Activated T-cell treated with anti-CD3 and anti-CD28 coated beads for 1 hour (primary cell): ENCODE measurements around the gene STK40.

Source experiments
- DNase-seq: peaks from one replicate; pipeline ENCODE4 v3.0.0-alpha.2; 2020; ENCODE audit warnings: low read depth

The STK40 gene

GRCh38 chr1:36385410-36386264, at the start of gene STK40:
Gene STK40, minus strand, starts transcription at chr1:36385924. Its CDS starts 24,592 bp downstream, at chr1:36361332.
- peak; percentile 96 for DNase-seq

- no peak for DNase-seq
Observed at GRCh38 chr1:36433102-36433501, 47.4 kb upstream of the STK40 start.

- no peak for DNase-seq
Observed at GRCh38 chr1:36432616-36433015, 46.9 kb upstream of the STK40 start.

- no peak for DNase-seq
Observed at GRCh38 chr1:36425791-36426190, 40.1 kb upstream of the STK40 start.

GRCh38 chr1:36421649-36422048, 35.9 kb upstream of the STK40 start:
- no peak for DNase-seq

GRCh38 chr1:36420836-36421317, 35.2 kb upstream of the STK40 start:
- DNase-seq, result peak; percentile 95

GRCh38 chr1:36420409-36420808, 34.7 kb upstream of the STK40 start:
- no peak for DNase-seq

- DNase-seq, result no peak
Observed at GRCh38 chr1:36419569-36419968, 33.8 kb upstream of the STK40 start.

GRCh38 chr1:36419140-36419539, 33.4 kb upstream of the STK40 start:
- DNase-seq, result no peak

GRCh38 chr1:36417931-36418330, 32.2 kb upstream of the STK40 start:
- no peak for DNase-seq

GRCh38 chr1:36415661-36416326, 30.1 kb upstream of the STK40 start:
- no peak for DNase-seq

- DNase-seq, result no peak
Observed at GRCh38 chr1:36414384-36414783, 28.7 kb upstream of the STK40 start.

- no peak for DNase-seq
Observed at GRCh38 chr1:36411674-36412648, 26.2 kb upstream of the STK40 start.

- DNase-seq, result no peak
Observed at GRCh38 chr1:36408479-36408878, 22.8 kb upstream of the STK40 start.

GRCh38 chr1:36406440-36406839, 20.7 kb upstream of the STK40 start:
- DNase-seq, result no peak

- DNase-seq, result no peak
Observed at GRCh38 chr1:36402504-36402890, 16.8 kb upstream of the STK40 start.

GRCh38 chr1:36401602-36402503, 16.1 kb upstream of the STK40 start:
- no peak for DNase-seq

GRCh38 chr1:36400825-36401601, 15.3 kb upstream of the STK40 start:
- DNase-seq, result peak; percentile 32

- DNase-seq, result no peak
Observed at GRCh38 chr1:36400514-36400824, 14.7 kb upstream of the STK40 start.

GRCh38 chr1:36398370-36398977, 12.8 kb upstream of the STK40 start:
- DNase-seq, result no peak
